ENCODE results near the gene ANXA3. TPM values are rescaled to one million over a fixed set of nuclear protein-coding genes. Genes with fewer than 3 reads are reported as not detected.

Gene ANXA3
- total and polyA plus RNA-seq, 2 experiments from 2014 or later, result 194 to 198 TPM

DNA sequence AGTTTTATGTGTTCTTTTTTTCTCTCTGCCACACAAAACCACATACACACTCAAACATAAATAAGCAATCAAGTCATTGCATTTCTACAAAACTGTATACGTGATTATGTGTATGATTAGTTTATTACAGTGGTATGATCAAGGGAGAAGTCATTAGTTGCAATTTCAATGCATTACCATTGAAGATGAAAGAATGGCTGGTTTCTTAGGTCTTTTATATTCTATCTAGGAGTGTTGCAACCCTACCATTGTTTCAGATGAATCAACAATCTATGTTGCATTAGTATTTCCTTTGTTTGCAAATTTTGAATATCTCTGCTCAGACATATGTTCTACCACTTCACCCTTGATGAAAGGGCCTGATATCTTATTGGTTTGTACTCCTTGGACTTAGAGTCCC lies 6.8 kb downstream of the ANXA3 start:
- TF ChIP-seq, protein P1, sequence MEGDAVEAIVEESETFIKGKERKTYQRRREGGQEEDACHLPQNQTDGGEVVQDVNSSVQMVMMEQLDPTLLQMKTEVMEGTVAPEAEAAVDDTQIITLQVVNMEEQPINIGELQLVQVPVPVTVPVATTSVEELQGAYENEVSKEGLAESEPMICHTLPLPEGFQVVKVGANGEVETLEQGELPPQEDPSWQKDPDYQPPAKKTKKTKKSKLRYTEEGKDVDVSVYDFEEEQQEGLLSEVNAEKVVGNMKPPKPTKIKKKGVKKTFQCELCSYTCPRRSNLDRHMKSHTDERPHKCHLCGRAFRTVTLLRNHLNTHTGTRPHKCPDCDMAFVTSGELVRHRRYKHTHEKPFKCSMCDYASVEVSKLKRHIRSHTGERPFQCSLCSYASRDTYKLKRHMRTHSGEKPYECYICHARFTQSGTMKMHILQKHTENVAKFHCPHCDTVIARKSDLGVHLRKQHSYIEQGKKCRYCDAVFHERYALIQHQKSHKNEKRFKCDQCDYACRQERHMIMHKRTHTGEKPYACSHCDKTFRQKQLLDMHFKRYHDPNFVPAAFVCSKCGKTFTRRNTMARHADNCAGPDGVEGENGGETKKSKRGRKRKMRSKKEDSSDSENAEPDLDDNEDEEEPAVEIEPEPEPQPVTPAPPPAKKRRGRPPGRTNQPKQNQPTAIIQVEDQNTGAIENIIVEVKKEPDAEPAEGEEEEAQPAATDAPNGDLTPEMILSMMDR (IDR thresholded peaks at IDR 0.05; ENCODE audit: poor library complexity), result no peak
- TF ChIP-seq EZH2 (IDR thresholded peaks at IDR 0.05; ENCODE audit: borderline replicate concordance), result no peak
- TF ChIP-seq EZH2phosphoT487 (IDR thresholded peaks at IDR 0.05; ENCODE audit: low read depth, severe bottlenecking, unreplicated experiment), result no peak
- H3K4me2 ChIP-seq, result peak overlapping the region; percentile 39
- no peaks in the 10 kb centered on the region for H3K36me3 ChIP-seq (replicated peaks; ENCODE audit: insufficient read depth, low read depth)
- WGBS (ENCODE audit: low lambda C conversion rate, missing lambda C conversion rate), result 35% methylated on average over 1 of the region's 1 CpG
- H4K20me1 ChIP-seq (ENCODE audit: insufficient read depth, poor library complexity, severe bottlenecking), result no peaks in the 10 kb centered on the region
- no peaks in the 10 kb centered on the region for H3K9me2 ChIP-seq (replicated peaks; ENCODE audit: insufficient read depth)
- no peak overlapping the region for H2AFZ ChIP-seq
- H3K27ac ChIP-seq, result peak overlapping the region; percentile 83
- H3K9me3 ChIP-seq (ENCODE audit: low read depth), result no peaks in the 10 kb centered on the region
- no peak overlapping the region for H3K4me3 ChIP-seq
- H3K79me2 ChIP-seq, result peaks cover 37% of the 10 kb centered on the region
- H3K27me3 ChIP-seq, result no peaks in the 10 kb centered on the region
- DNase-seq (ENCODE audit: low spot score), result no peak
- H3K4me1 ChIP-seq (ENCODE audit: insufficient read depth), result peaks cover 59% of the 10 kb centered on the region

DNA sequence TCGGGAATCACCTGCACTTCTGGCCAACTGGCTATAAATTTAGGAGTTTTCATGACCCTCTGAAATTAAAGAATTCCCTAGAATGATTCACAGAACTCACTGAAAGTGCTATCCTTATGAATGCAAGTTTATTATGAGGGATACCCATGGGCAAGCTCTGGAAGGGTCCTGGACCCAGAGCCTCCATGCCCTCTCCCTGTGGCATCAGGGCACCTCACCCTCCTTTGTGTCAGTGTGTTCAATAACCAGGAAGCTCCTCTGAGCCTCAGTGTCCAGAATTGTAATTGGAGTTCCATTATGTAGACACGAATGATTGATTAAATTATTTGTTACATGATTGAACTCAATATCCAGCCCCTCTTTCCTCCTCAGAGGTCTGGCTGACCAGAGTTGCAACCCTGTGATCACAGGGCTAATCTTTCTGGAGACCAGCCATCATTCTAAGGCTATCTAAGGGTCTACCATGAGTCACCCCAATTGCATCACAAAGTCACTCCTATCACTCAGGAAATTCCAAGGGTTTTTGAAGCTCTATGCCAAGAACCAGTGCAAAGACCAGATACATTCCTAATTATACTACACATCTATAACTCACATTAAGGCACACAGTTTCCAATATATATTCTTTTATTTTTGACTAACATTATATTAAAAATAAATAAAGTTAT lies 8.9 kb downstream of the ANXA3 start:
- no peak overlapping the region for H2AFZ ChIP-seq
- TF ChIP-seq EZH2phosphoT487 (IDR thresholded peaks at IDR 0.05; ENCODE audit: low read depth, severe bottlenecking, unreplicated experiment) (no peak), EZH2 (IDR thresholded peaks at IDR 0.05; ENCODE audit: borderline replicate concordance) (no peak)
- TF ChIP-seq, protein P1 (IDR thresholded peaks at IDR 0.05; ENCODE audit: poor library complexity), result no peak
- no peak overlapping the region for H3K4me3 ChIP-seq
- peak; percentile 65 for DNase-seq (ENCODE audit: low spot score)
- peak overlapping the region; percentile 6 for H3K4me2 ChIP-seq
- H3K4me1 ChIP-seq (ENCODE audit: insufficient read depth), result peaks cover 54% of the 10 kb centered on the region
- H3K9me2 ChIP-seq (replicated peaks; ENCODE audit: insufficient read depth), result no peaks in the 10 kb centered on the region
- H3K27me3 ChIP-seq, result no peaks in the 10 kb centered on the region
- H3K9me3 ChIP-seq (ENCODE audit: low read depth), result no peaks in the 10 kb centered on the region
- H4K20me1 ChIP-seq (ENCODE audit: insufficient read depth, poor library complexity, severe bottlenecking), result no peaks in the 10 kb centered on the region
- 81% methylated on average over 2 of the region's 2 CpGs for WGBS (ENCODE audit: low lambda C conversion rate, missing lambda C conversion rate)
- H3K27ac ChIP-seq, result peak overlapping the region; percentile 83
- H3K36me3 ChIP-seq (replicated peaks; ENCODE audit: insufficient read depth, low read depth), result no peaks in the 10 kb centered on the region
- H3K79me2 ChIP-seq, result peaks cover 28% of the 10 kb centered on the region

DNA sequence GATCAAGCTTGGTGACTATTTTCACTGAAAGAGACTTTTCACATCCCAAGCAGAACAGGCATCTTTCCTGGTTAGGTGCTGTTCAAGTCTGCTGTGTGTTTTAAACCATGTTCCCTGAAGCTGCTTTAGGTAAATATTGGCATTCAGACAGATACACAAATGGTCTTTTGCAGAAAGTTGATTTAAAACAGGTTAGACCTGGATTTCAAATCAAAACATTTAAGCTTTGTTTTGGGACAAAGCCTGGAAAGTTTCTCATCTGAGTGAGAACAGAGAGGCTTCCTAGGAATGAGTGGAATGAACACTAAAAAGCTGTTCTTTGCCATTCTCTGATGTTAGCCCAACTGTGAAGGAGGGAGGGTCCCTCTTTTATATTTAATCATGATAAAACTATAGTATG lies 10.1 kb downstream of the ANXA3 start:
- Histone ChIP-seq H3K36me3 (replicated peaks; ENCODE audit: insufficient read depth, low read depth) (no peaks in the 10 kb centered on the region), H4K20me1 (ENCODE audit: insufficient read depth, poor library complexity, severe bottlenecking) (no peaks in the 10 kb centered on the region), H3K9me2 (replicated peaks; ENCODE audit: insufficient read depth) (no peaks in the 10 kb centered on the region), H3K27ac (peak overlapping the region; percentile 72), H3K4me2 (peak overlapping the region; percentile 25), H3K79me2 (peaks cover 19% of the 10 kb centered on the region), H3K9me3 (ENCODE audit: low read depth) (no peaks in the 10 kb centered on the region), H3K4me1 (ENCODE audit: insufficient read depth) (peaks cover 66% of the 10 kb centered on the region), H2AFZ (no peak overlapping the region), H3K4me3 (no peak overlapping the region), H3K27me3 (no peaks in the 10 kb centered on the region)
- TF ChIP-seq, protein P1 (IDR thresholded peaks at IDR 0.05; ENCODE audit: poor library complexity), result no peak
- TF ChIP-seq EZH2phosphoT487 (IDR thresholded peaks at IDR 0.05; ENCODE audit: low read depth, severe bottlenecking, unreplicated experiment) (no peak), EZH2 (IDR thresholded peaks at IDR 0.05; ENCODE audit: borderline replicate concordance) (no peak)
- no peak for DNase-seq (ENCODE audit: low spot score)

Measured in hepatocyte (in vitro differentiated cells).